Measurements from ENCODE around the gene FOXB2.
A peak's percentile ranks its signal among the peaks of the same experiment; 100 is the strongest.
"Not testable (repeated sequence)": the region's sequence is repeated elsewhere in the genome, so short reads cannot be mapped to it uniquely, and the experiment has no call there.

The FOXB2 gene

GRCh38 chr9:77019236-77019925 is at the start of gene FOXB2:
Gene FOXB2, plus strand, starts transcription at chr9:77019655. Its CDS starts 0 bp downstream, at chr9:77019655.
- no peak for DNase-seq

GRCh38 chr9:76969716-76970115 is 49.7 kb upstream of the FOXB2 start:
- no peak for DNase-seq

- not testable (repeated sequence) for DNase-seq
Measured at GRCh38 chr9:76978831-76979230, 40.6 kb upstream of the FOXB2 start.

- no peak for DNase-seq
Measured at GRCh38 chr9:76980566-76980965, 38.9 kb upstream of the FOXB2 start.

GRCh38 chr9:76984486-76984885 is 35.0 kb upstream of the FOXB2 start:
- no peak for DNase-seq

GRCh38 chr9:76985581-76985980 is 33.9 kb upstream of the FOXB2 start:
- DNase-seq: no peak

- peak; percentile 22 to 44 for DNase-seq
Measured at GRCh38 chr9:76987594-76988200, 31.8 kb upstream of the FOXB2 start.

- DNase-seq: no peak
Measured at GRCh38 chr9:76988941-76989340, 30.5 kb upstream of the FOXB2 start.

- no peak for DNase-seq
Measured at GRCh38 chr9:76989501-76989900, 30.0 kb upstream of the FOXB2 start.

- DNase-seq: peak in 1 of 2 experiments; percentile 5
Measured at GRCh38 chr9:76996700-76997099, 22.8 kb upstream of the FOXB2 start.

- no peak for DNase-seq
Measured at GRCh38 chr9:76999261-76999660, 20.2 kb upstream of the FOXB2 start.

GRCh38 chr9:77000330-77000729 is 19.1 kb upstream of the FOXB2 start:
- no peak for DNase-seq

GRCh38 chr9:77003366-77003765 is 16.1 kb upstream of the FOXB2 start:
- DNase-seq: no peak

GRCh38 chr9:77005216-77005615 is 14.2 kb upstream of the FOXB2 start:
- no peak for DNase-seq

- DNase-seq: no peak
Measured at GRCh38 chr9:77010527-77010926, 8.9 kb upstream of the FOXB2 start.

- no peak for DNase-seq
Measured at GRCh38 chr9:77011973-77012821, 7.3 kb upstream of the FOXB2 start.

GRCh38 chr9:77013206-77013931 is 6.1 kb upstream of the FOXB2 start:
- no peak for DNase-seq

- DNase-seq: no peak
Measured at GRCh38 chr9:77013932-77014596, 5.4 kb upstream of the FOXB2 start.

GRCh38 chr9:77014597-77015263 is 4.7 kb upstream of the FOXB2 start:
- DNase-seq: no peak

- DNase-seq: no peak
Measured at GRCh38 chr9:77015327-77016048, 4.0 kb upstream of the FOXB2 start.

- DNase-seq: no peak
Measured at GRCh38 chr9:77016121-77016525, 3.3 kb upstream of the FOXB2 start.

Measured in AML-193 (cell line).